ENCODE results near the gene PLEKHA7.
"Not testable (repeated sequence)": the region's sequence is repeated elsewhere in the genome, so short reads cannot be mapped to it uniquely, and the experiment has no call there.

PLEKHA7 gene

GRCh38 chr11:16889905-16890304 lies 124.3 kb downstream of the PLEKHA7 start:
- DNase-seq (ENCODE audit: low read depth in 2 of 3, low spot score in 2 of 3), result no peak

- DNase-seq (ENCODE audit: low read depth in 2 of 3, low spot score in 2 of 3), result not testable (repeated sequence)
Observed at GRCh38 chr11:16889010-16889409, 125.2 kb downstream of the PLEKHA7 start.

- not testable (repeated sequence) for DNase-seq (ENCODE audit: low read depth in 2 of 3, low spot score in 2 of 3)
Observed at GRCh38 chr11:16887887-16888286, 126.3 kb downstream of the PLEKHA7 start.

DNA sequence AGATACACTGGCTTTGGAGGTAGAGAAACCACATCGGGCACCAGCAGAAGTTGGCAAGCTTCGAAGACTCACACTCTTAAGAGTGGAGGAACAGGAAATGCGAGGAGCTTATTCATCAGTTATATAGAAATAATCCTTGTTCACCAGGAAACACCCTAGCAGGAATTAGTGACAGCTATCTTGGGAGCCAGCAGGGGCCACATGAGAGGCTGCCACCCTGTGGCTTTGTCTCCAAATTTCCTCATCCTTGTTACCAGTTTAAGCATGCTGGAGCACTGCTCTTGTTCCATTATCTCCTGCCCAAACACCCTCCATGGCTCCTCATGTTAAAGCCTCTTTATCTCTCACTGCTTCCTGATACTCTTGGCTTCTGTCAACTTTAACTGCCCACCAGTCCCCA lies 131.0 kb downstream of the PLEKHA7 start:
- no peak for DNase-seq (ENCODE audit: low read depth in 2 of 3, low spot score in 2 of 3)

DNA sequence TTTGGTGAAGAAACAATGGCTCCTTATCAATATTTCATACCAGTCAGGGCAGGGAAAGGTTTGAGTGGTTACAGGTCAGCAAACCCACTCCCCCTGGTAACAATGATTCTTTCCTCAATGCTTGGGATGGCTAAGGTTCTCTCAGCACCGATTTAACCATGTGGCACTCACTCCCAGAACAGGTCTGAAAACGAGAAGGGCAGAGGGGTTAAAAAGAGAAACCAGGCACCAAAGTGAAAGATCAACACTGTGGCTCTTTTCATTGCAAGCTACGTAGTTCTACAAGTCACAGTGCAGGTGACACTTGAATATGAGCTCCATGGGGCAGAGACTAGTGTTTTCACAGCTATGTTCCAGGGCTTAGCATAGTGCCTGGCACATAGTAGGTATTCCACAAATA lies 132.4 kb downstream of the PLEKHA7 start:
- no peak for DNase-seq (ENCODE audit: low read depth in 2 of 3, low spot score in 2 of 3)

DNA sequence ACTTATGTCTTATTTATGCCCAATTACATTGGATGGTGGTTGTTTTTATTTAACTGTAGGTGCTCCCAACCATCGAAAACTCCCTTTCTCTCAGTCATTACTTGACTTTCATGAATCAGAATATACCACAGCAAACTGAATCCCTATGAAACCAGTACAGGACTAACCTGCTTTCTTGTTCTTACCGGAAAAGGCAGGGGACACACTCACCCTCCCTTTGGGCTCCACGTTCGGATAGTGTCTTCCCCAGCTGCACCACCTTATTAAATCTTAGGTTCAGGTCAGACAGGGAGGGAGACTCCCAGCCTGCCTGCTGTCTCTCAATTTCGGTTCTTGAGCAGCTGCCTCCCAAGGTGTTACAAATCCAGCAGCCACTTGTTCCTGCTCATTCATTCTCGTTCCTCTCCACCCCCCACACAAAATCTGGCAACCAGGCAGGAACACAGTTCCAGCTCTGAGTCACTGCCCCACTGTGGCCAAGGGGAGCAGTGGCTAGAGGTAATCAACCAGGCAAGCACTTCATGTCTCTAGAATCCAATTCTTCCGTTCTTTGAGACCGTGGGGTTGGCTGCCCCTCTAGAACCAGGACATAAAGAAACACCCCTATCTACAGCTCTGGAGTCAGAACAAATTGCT lies 133.0 kb downstream of the PLEKHA7 start:
- no peak for DNase-seq (ENCODE audit: low read depth in 2 of 3, low spot score in 2 of 3)

DNA sequence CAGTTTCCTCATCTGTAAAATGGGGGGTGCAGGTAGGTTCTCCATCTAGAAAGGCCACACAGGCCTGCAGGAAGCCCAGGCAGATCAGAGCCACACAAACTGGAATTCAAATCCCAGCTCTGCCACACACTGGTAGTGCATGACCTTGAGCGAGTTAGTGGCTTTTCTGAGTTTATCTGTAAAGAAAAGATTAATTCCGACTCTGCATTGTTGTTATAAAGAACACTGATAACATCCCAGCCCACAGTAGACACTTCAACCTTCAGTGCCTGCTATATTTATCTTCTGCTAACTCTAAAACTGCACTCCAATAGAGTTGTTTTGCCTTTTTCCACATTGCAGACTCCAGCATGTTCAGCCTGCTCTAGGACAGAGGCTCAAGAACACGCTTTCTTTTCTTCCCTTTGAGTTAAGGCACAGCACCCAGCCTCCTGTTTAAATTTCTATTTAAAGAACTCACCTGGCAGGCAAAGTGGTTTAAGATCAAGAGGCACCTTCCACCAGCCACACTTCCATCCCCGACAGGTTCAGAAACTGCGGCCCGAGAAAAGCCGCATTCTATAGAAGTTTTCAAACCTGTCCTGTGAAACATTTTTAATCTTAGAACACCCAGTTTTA lies 133.9 kb downstream of the PLEKHA7 start:
- DNase-seq (ENCODE audit: low read depth in 2 of 3, low spot score in 2 of 3), result no peak

GRCh38 chr11:16879690-16880089 lies 134.5 kb downstream of the PLEKHA7 start:
- no peak for DNase-seq (ENCODE audit: low read depth in 2 of 3, low spot score in 2 of 3)

- no peak for DNase-seq (ENCODE audit: low read depth in 2 of 3, low spot score in 2 of 3)
Observed at GRCh38 chr11:16876837-16877236, 137.4 kb downstream of the PLEKHA7 start.

GRCh38 chr11:16876053-16876752 lies 138.0 kb downstream of the PLEKHA7 start:
- no peak for DNase-seq (ENCODE audit: low read depth in 2 of 3, low spot score in 2 of 3)

- no peak for DNase-seq (ENCODE audit: low read depth in 2 of 3, low spot score in 2 of 3)
Observed at GRCh38 chr11:16874275-16874975, 139.8 kb downstream of the PLEKHA7 start.

DNA sequence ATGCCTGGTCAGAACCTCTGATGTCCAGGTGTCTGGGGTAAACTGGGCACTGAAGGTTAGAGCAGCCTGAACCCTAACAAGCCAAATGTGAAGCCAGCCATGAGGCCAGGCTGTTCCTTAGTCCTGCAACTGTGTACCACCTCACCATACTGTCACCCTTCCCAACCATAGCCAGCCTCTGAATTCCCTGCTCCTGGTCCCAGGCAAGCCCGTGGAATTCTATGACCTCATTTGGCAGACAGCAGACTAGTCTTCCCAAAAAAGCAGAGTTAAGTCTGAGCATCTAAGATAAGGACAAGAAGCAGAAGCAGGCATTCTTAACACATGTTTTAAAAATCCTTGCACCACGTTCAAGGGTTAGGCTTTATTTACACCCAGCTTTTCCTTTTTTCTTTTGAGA lies 140.9 kb downstream of the PLEKHA7 start:
- no peak for DNase-seq (ENCODE audit: low read depth in 2 of 3, low spot score in 2 of 3)

DNA sequence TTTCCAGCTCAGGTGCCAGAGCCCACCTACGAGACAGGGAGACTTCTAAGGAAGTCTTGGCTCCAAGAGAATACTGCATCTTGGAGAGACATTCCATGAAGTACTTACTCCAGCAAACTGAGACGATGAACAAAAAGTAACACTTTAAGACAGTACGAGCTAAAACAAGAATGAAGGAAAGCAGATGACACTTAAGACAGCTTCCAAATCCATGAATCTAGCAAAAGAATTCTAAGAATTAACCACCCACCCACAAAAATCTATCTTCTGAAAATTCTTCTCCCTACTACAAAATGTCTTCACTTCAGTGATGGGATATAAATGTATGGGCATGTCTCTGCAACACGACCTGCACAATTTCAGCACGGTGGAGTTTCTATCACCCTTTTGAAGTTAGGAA lies 142.8 kb downstream of the PLEKHA7 start:
- DNase-seq (ENCODE audit: low read depth in 2 of 3, low spot score in 2 of 3), result no peak

GRCh38 chr11:16867097-16867496 lies 147.1 kb downstream of the PLEKHA7 start:
- no peak for DNase-seq (ENCODE audit: low read depth in 2 of 3, low spot score in 2 of 3)

GRCh38 chr11:16864428-16864827 lies 149.8 kb downstream of the PLEKHA7 start:
- peak in 1 of 3 experiments; percentile 1 for DNase-seq (ENCODE audit: low read depth in 2 of 3, low spot score in 2 of 3)

GRCh38 chr11:16863389-16863788 lies 150.8 kb downstream of the PLEKHA7 start:
- DNase-seq (ENCODE audit: low read depth in 2 of 3, low spot score in 2 of 3), result no peak

DNA sequence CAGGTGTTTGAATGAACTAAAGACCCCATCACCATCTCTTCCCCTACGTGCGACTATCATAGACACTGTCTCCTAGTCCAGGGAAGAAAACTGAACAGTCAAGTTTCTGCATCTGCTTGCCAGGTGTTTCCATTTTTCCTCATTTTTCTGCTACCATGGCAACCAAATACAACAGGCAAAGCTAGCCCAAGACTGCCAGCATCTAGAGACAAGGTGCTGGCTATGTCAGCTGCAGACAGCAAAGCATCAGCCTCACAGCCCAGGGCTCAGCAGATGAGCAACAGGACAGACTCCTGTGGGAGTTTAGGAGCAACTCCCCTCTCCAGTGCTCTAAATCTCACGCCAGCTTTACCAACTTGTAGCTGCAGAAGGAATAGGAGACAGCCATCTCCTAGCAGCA lies 151.5 kb downstream of the PLEKHA7 start:
- no peak for DNase-seq (ENCODE audit: low read depth in 2 of 3, low spot score in 2 of 3)

DNA sequence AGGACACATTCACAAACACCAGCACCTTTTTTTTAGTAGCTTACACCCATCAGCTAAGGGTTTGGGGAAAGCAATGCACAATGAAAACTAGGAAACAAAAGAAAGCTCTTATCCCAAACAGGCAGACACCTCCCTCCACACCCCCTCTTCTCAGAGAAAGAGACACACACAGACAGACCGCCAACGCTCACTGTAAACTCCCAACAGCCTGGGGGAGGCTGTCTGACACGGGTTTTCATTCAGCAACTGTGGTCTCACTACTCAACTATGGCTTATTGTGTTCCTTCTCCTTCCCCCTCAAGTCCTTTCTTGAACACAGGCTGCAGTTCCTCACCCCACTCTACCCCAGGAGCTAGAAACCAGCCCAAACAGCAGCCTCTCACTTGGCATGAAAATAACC lies 152.4 kb downstream of the PLEKHA7 start:
- no peak for DNase-seq (ENCODE audit: low read depth in 2 of 3, low spot score in 2 of 3)

GRCh38 chr11:16860617-16861016 lies 153.6 kb downstream of the PLEKHA7 start:
- DNase-seq (ENCODE audit: low read depth in 2 of 3, low spot score in 2 of 3), result no peak

- DNase-seq (ENCODE audit: low read depth in 2 of 3, low spot score in 2 of 3), result no peak
Observed at GRCh38 chr11:16859651-16860050, 154.6 kb downstream of the PLEKHA7 start.

GRCh38 chr11:16857186-16857585 lies 157.0 kb downstream of the PLEKHA7 start:
- no peak for DNase-seq (ENCODE audit: low read depth in 2 of 3, low spot score in 2 of 3)

DNA sequence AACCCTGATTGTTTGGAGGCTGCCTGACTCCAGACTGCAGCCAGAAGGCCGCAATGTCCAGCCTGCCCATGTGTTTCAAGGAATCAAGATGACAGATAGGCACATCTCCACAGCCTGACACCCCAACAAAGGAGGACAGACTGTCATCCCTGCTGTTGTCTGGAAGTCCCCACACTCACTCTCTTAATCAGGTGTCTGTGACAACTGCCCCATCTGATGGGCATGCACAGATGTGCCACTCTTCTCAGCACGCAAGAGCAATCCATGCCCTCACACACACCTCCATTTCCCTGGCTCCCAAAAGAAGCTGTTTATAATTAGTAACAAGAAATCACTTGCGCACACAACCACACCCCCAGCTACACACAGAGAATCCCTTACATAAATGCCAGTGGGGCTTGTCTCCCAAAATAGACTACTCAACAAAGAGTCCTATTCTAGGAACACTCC lies 158.2 kb downstream of the PLEKHA7 start:
- no peak for DNase-seq (ENCODE audit: low read depth in 2 of 3, low spot score in 2 of 3)
